Left kidney (tissue), 2 donors: ENCODE data around the gene PPP1R1B. TPM values are rescaled to one million over a fixed set of nuclear protein-coding genes. Genes with fewer than 3 reads are reported as not detected.

Experiments
- DNase-seq: peaks from one replicate; pipeline ENCODE4 v3.0.0-alpha.2; 2013
- polyA plus RNA-seq: library from polyadenylated mRNA; unstranded; fragments of 120-200 nt; gene quantifications from one replicate; pipeline ENCODE4 v1.2.1, GENCODE V29; 2013; ENCODE audit not compliant: insufficient read length

PPP1R1B gene
- polyA plus RNA-seq, 1 donor: 15.2 TPM

- no peak for DNase-seq
Measured at GRCh38 chr17:39683295-39683939, 56.7 kb downstream of the PPP1R1B start.

- DNase-seq: no peak
Measured at GRCh38 chr17:39684369-39685192, 57.8 kb downstream of the PPP1R1B start.

Other genes starting within 250 kb of the PPP1R1B start
- 16.8 TPM for gene FBXL20, start 225.3 kb upstream of the PPP1R1B start, polyA plus RNA-seq
- 58.7 TPM for gene MED1, start 175.7 kb upstream of the PPP1R1B start, polyA plus RNA-seq
- gene CDK12, start 165.5 kb upstream of the PPP1R1B start, polyA plus RNA-seq: 77.4 TPM
- gene NEUROD2, start 19.0 kb upstream of the PPP1R1B start, polyA plus RNA-seq: 0.08 TPM
- gene STARD3, start 10.2 kb downstream of the PPP1R1B start, polyA plus RNA-seq: 52.3 TPM
- gene TCAP, start 38.4 kb downstream of the PPP1R1B start, polyA plus RNA-seq: 1.5 TPM
- 1.7 TPM for gene PNMT, start 41.5 kb downstream of the PPP1R1B start, polyA plus RNA-seq
- 38.1 TPM for gene PGAP3, start 61.1 kb downstream of the PPP1R1B start, polyA plus RNA-seq
- gene ERBB2, start 73.1 kb downstream of the PPP1R1B start, polyA plus RNA-seq: 173 TPM
- gene MIEN1, start 103.6 kb downstream of the PPP1R1B start, polyA plus RNA-seq: 27.5 TPM
- gene GRB7, start 111.0 kb downstream of the PPP1R1B start, polyA plus RNA-seq: 38.8 TPM
- 0.37 TPM for gene IKZF3, start 237.4 kb downstream of the PPP1R1B start, polyA plus RNA-seq
- gene ZPBP2, start 241.2 kb downstream of the PPP1R1B start, polyA plus RNA-seq: not detected